NT2/D1 (cell line): ENCODE results near the gene MYO7A.

Source experiments
- DNase-seq: peaks from one replicate; pipeline ENCODE4 v3.0.0-alpha.2; 2011; ENCODE audit warnings: low read depth, low spot score
- H3K27me3 ChIP-seq: 2 replicates; pipeline ENCODE4 v1.6.0; 2011; ENCODE audit warnings: mild to moderate bottlenecking; ENCODE audit not compliant: insufficient read length, insufficient read depth
- H3K36me3 ChIP-seq: 2 replicates; pipeline ENCODE4 v1.6.1; 2011; ENCODE audit warnings: mild to moderate bottlenecking, low read length, mixed read lengths; ENCODE audit not compliant: insufficient read depth, insufficient read length
- H3K4me1 ChIP-seq: 2 replicates; pipeline ENCODE4 v1.5.1; 2011; ENCODE audit not compliant: insufficient read depth, insufficient read length
- H3K4me3 ChIP-seq: 2 replicates; pipeline ENCODE4 v1.5.1; 2011; ENCODE audit warnings: low read depth; ENCODE audit not compliant: insufficient read length
- H3K9ac ChIP-seq: 2 replicates; pipeline ENCODE4 v1.6.0; 2011; ENCODE audit warnings: low read depth; ENCODE audit not compliant: insufficient read length
- H3K9me3 ChIP-seq: 2 replicates; pipeline ENCODE4 v1.5.1; 2011; ENCODE audit warnings: mild to moderate bottlenecking, low read length; ENCODE audit not compliant: insufficient read depth
- SUZ12 ChIP-seq: IDR thresholded peaks from 2 replicates; pipeline ENCODE4 v1.6.1; 2011; ENCODE audit not compliant: insufficient read length, insufficient read depth; ENCODE audit errors: extremely low read depth
- YY1 ChIP-seq: IDR thresholded peaks from 2 replicates; pipeline ENCODE4 v1.6.1; 2011; ENCODE audit not compliant: insufficient read length, insufficient read depth
- ZNF274 ChIP-seq: IDR thresholded peaks from 2 replicates; pipeline ENCODE4 v1.6.1; 2011; ENCODE audit warnings: mild to moderate bottlenecking, low read depth, low read length

The MYO7A gene

DNA sequence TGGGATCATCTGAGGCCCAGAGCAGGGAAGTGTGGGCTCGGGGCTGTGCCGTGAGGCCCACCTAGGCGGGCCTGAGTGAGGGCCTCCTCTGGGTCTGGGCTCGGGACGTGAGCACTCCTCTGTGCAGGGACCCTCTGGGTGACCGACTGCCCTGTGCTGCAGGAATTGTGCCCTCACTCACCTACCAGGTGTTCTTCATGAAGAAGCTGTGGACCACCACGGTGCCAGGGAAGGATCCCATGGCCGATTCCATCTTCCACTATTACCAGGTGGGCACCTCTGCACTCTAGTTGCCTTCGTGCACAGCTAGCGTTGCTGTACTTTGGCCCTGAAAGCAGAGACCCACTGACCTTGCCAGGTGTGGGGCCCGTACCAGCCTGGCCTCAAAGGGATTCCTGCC lies 80.5 kb downstream of the MYO7A start:
- Histone ChIP-seq H3K27me3 (no peaks in the 10 kb centered on the region), H3K9ac (no peak overlapping the region), H3K4me3 (no peak overlapping the region), H3K4me1 (peaks cover 6% of the 10 kb centered on the region), H3K36me3 (no peaks in the 10 kb centered on the region), H3K9me3 (no peaks in the 10 kb centered on the region)
- DNase-seq = no peak
- TF ChIP-seq YY1 = no peak
- TF ChIP-seq ZNF274 = no peak
- no peak for TF ChIP-seq SUZ12

DNA sequence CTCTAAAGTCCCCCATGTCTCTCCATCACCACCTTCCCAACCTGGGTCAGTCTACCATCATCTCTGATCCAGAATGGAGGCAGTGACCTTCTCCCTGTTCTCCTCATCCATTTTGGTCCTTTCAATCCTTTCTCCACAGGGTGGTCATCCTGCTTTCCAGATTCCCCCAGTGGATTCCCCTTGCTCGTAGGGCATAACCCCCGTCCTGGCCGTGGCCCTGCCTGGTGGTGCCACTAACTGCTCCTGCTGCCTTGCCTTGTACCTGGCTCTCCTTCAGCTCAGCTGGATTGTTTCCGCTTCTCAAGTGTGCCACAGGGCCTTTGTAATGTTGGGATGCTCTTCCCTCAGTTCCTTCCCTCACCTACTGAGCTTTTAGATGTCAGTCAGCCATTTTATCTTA lies 81.6 kb downstream of the MYO7A start:
- TF ChIP-seq SUZ12 = no peak
- no peak for TF ChIP-seq YY1
- Histone ChIP-seq H3K9ac (no peak overlapping the region), H3K36me3 (no peaks in the 10 kb centered on the region), H3K4me1 (no peaks in the 10 kb centered on the region), H3K27me3 (no peaks in the 10 kb centered on the region), H3K4me3 (no peak overlapping the region), H3K9me3 (no peaks in the 10 kb centered on the region)
- DNase-seq = no peak

DNA sequence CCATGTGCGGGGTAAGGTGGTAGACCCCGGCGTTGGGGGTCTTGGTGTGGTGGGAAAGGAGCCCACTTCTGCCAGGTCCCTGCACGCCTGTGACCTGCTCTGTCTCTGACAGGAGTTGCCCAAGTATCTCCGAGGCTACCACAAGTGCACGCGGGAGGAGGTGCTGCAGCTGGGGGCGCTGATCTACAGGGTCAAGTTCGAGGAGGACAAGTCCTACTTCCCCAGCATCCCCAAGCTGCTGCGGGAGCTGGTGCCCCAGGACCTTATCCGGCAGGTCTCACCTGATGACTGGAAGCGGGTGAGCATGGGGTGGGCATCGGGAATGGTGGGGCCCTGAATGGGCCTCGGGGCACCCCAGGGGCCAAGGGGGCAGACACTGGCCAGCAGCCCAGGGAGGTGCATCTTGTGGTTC lies 83.0 kb downstream of the MYO7A start:
- no peak for DNase-seq
- Histone ChIP-seq H3K9ac (no peak overlapping the region), H3K4me1 (no peaks in the 10 kb centered on the region), H3K27me3 (no peaks in the 10 kb centered on the region), H3K9me3 (no peaks in the 10 kb centered on the region), H3K36me3 (no peaks in the 10 kb centered on the region), H3K4me3 (no peak overlapping the region)
- TF ChIP-seq SUZ12 = no peak

DNA sequence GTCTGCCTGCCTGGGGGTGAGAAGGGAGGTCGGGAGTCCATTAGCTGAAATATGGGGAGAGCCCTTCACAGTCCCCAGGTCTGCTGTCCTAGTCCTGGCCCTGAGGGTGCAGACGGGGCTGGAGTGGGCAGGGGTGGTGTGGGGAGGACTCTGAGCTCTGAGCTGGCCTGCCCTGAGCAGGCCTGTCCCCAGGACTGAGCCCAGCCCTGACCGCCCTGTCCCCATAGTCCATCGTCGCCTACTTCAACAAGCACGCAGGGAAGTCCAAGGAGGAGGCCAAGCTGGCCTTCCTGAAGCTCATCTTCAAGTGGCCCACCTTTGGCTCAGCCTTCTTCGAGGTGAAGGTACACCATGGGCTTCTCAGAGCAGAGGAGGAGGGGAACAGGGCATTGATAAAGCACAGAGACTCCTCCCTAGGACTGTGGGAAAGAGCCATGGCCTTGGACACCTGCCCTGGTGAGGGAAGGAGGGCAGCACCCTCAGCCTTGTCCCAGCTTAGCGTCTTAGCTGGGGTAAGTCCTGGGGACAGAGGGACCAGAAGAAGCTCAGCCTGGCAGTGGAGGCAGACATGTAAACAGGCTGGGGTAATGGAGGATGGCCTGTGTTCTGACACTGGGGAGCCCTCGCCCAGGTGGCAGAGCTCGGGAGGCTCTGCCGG lies 83.7 kb downstream of the MYO7A start:
- no peak for DNase-seq

DNA sequence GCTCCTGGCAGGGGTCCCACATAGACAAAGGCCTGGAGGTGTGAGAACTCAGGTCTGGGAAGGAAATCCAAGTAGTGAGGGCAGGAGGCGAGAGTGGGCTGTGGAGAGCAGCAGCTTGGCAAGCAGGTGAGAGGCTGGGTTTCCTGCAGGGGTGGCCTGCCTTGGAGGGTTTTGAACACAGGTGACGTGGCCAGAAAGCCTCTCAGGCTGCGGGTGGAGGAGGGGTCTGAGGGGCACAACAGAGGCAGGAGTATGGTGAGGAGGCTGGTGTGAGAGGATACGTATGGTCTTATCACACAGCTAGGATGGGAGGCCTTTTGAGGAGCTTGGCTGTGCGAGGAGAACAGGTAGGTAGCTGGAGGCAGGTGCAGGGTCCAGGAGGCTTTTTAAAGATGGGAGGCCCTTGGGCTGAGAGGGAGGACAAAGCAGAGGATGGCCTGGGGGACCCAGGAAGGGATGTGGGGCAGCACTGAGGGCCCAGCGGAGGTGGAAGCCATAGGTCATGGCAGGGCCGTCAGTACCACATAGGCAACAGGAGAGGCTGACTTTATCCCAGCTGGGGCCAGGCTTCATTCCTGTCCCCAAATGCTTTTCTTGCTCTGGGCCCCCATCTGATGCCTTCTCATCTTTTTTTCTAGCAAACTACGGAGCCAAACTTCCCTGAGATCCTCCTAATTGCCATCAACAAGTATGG lies 84.4 kb downstream of the MYO7A start:
- Histone ChIP-seq H3K9ac (no peak overlapping the region), H3K9me3 (no peaks in the 10 kb centered on the region), H3K36me3 (no peaks in the 10 kb centered on the region), H3K4me3 (no peak overlapping the region), H3K27me3 (no peaks in the 10 kb centered on the region), H3K4me1 (no peaks in the 10 kb centered on the region)
- TF ChIP-seq YY1 = no peak
- TF ChIP-seq ZNF274 = no peak
- TF ChIP-seq SUZ12 = no peak
- DNase-seq = no peak

More for the DNA sequence above, 83.7 kb downstream of the MYO7A start:
- H3K9ac ChIP-seq = no peak overlapping the region
- no peak for TF ChIP-seq ZNF274
- TF ChIP-seq SUZ12 = no peak
- no peak for TF ChIP-seq YY1
- H3K36me3 ChIP-seq = no peaks in the 10 kb centered on the region
- no peaks in the 10 kb centered on the region for H3K27me3 ChIP-seq
- H3K4me3 ChIP-seq = no peak overlapping the region
- H3K9me3 ChIP-seq = no peaks in the 10 kb centered on the region
- H3K4me1 ChIP-seq = no peaks in the 10 kb centered on the region

DNA sequence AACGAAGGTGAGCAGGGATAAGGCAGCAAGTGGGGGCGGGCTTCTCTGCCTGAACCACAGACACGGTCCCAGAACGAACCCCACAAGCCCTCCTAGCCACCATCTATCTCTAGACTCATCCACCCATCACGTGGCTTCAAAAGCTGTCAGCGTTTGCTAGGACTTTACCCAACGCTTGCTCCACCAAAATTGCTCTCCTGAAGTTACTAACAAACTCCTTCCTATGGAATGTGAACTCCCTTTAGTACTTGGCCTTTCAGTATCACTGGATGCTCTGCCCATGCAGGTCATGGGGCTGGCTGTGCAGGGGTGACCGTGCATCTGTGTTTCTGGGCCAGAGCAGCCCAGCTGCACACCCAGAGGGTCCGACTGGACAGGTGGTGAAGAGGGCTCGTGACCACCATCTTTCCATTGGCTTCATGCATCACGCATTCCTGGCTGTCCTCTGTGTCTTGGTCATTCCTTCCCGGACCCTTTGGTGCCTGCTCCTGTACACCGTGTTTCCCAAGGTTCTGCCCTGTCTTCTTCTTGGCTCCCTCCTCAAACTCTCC lies 85.1 kb downstream of the MYO7A start:
- no peak for TF ChIP-seq YY1
- TF ChIP-seq SUZ12 = no peak
- no peak for TF ChIP-seq ZNF274
- no peaks in the 10 kb centered on the region for H3K27me3 ChIP-seq
- H3K9me3 ChIP-seq = no peaks in the 10 kb centered on the region
- no peak overlapping the region for H3K4me3 ChIP-seq
- H3K4me1 ChIP-seq = no peaks in the 10 kb centered on the region
- no peaks in the 10 kb centered on the region for H3K36me3 ChIP-seq
- no peak overlapping the region for H3K9ac ChIP-seq
- no peak for DNase-seq

DNA sequence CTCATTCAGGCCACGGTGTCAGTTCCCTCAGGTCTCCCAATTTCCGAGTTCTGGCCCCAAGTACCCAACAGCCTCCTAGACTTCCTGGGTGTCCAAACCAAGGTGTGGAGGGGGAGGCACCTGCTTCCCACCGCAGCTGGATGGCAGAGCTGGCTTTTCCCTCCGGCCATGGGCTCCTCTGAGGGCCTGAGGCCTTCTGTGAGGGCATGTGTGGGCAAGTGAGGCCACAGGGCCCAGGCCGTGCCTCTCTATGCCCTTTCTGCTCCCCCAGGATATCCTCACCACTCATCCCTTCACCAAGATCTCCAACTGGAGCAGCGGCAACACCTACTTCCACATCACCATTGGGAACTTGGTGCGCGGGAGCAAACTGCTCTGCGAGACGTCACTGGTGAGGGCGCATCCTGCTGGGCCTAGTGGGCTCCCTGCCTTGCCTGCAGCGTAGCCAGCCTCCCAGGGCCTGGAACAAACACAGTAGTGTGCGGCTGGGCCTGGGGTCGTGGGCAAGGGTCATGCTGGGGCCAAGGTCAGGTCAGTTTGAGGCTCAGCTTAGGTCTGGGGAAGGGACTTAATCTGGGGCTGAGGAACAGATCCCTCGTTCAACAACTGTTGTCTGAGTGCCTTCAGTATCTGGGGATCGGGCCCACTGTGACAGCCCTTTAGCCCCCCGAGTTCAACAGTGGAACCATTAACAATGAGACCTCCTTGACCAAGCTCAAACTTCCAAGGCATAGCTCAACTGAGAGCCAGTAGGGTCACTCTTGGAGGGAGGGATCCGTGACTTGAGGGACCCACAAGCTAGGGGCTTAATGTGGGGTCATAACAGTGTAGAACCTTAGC lies 85.8 kb downstream of the MYO7A start:
- H3K27me3 ChIP-seq = no peaks in the 10 kb centered on the region

More for the DNA sequence above, 85.8 kb downstream of the MYO7A start:
- Histone ChIP-seq H3K9me3 (no peaks in the 10 kb centered on the region), H3K4me3 (no peak overlapping the region), H3K9ac (no peak overlapping the region), H3K36me3 (no peaks in the 10 kb centered on the region), H3K4me1 (no peaks in the 10 kb centered on the region)
- TF ChIP-seq YY1 (no peak), SUZ12 (no peak), ZNF274 (no peak)
- DNase-seq = no peak
